ENCODE results near the gene CDCA4. TPM values are rescaled to one million over a fixed set of nuclear protein-coding genes. Genes with fewer than 3 reads are reported as not detected.
"Not testable (repeated sequence)": the region's sequence is repeated elsewhere in the genome, so short reads cannot be mapped to it uniquely, and the experiment has no call there.

The CDCA4 gene
- 42.8 and 46.1 TPM in 2 replicates for total RNA-seq (2014; rRNA removed; shearing (Covaris generic))

GRCh38 chr14:105020815-105021655, at the start of gene CDCA4:
TSS of gene CDCA4 (minus strand) at chr14:105021083. CDS start at chr14:105011929, 9,154 bp downstream.
- DNase-seq (ENCODE audit: low spot score), result peak; percentile 83

GRCh38 chr14:105069871-105070759, 49.2 kb upstream of the CDCA4 start:
- DNase-seq (ENCODE audit: low spot score), result no peak

GRCh38 chr14:105069522-105069870, 48.6 kb upstream of the CDCA4 start:
- DNase-seq (ENCODE audit: low spot score), result no peak

GRCh38 chr14:105068818-105069217, 47.9 kb upstream of the CDCA4 start:
- no peak for DNase-seq (ENCODE audit: low spot score)

- DNase-seq (ENCODE audit: low spot score), result no peak
Measured at GRCh38 chr14:105067969-105068301, 47.1 kb upstream of the CDCA4 start.

GRCh38 chr14:105067140-105067968, 46.5 kb upstream of the CDCA4 start:
- no peak for DNase-seq (ENCODE audit: low spot score)

- no peak for DNase-seq (ENCODE audit: low spot score)
Measured at GRCh38 chr14:105066240-105067071, 45.6 kb upstream of the CDCA4 start.

- DNase-seq (ENCODE audit: low spot score), result no peak
Measured at GRCh38 chr14:105065280-105066228, 44.7 kb upstream of the CDCA4 start, which contains the start of gene GPR132. TSS of gene GPR132 (minus strand) at chr14:105065430. CDS start at chr14:105055420, 10,010 bp downstream.

- DNase-seq (ENCODE audit: low spot score), result no peak
Measured at GRCh38 chr14:105064721-105065143, 43.8 kb upstream of the CDCA4 start.

- DNase-seq (ENCODE audit: low spot score), result no peak
Measured at GRCh38 chr14:105064001-105064400, 43.1 kb upstream of the CDCA4 start.

GRCh38 chr14:105063506-105063905, 42.6 kb upstream of the CDCA4 start:
- not testable (repeated sequence) for DNase-seq (ENCODE audit: low spot score)

- DNase-seq (ENCODE audit: low spot score), result no peak
Measured at GRCh38 chr14:105063056-105063455, 42.2 kb upstream of the CDCA4 start.

GRCh38 chr14:105062048-105062433, 41.2 kb upstream of the CDCA4 start:
- DNase-seq (ENCODE audit: low spot score), result no peak

- no peak for DNase-seq (ENCODE audit: low spot score)
Measured at GRCh38 chr14:105061428-105062047, 40.7 kb upstream of the CDCA4 start.

GRCh38 chr14:105060751-105061427, 40.0 kb upstream of the CDCA4 start:
- DNase-seq (ENCODE audit: low spot score), result no peak

- no peak for DNase-seq (ENCODE audit: low spot score)
Measured at GRCh38 chr14:105059925-105060565, 39.2 kb upstream of the CDCA4 start.

- DNase-seq (ENCODE audit: low spot score), result no peak
Measured at GRCh38 chr14:105059035-105059924, 38.4 kb upstream of the CDCA4 start.
